Large intestine (tissue), 3 donors: ENCODE results near the gene MCC. TPM values are rescaled to one million over a fixed set of nuclear protein-coding genes. Genes with fewer than 3 reads are reported as not detected.

Experiments
- DNase-seq, 2 donors: peaks; one replicate each; pipeline versions ENCODE4 v3.0.0 to v3.0.0-alpha.2; 2013
- H3K27ac ChIP-seq: one replicate; pipeline ENCODE4 v1.5.1; 2013; ENCODE audit warnings: low read length
- H3K27me3 ChIP-seq: 2 replicates; pipeline ENCODE4 v1.6.1; 2013; ENCODE audit warnings: low read length; ENCODE audit not compliant: control insufficient read depth, insufficient read depth
- H3K36me3 ChIP-seq: 2 replicates; pipeline ENCODE4 v1.6.1; 2013; ENCODE audit warnings: low read length; ENCODE audit not compliant: control insufficient read depth, insufficient read depth
- H3K4me1 ChIP-seq: one replicate; pipeline ENCODE4 v1.6.1; 2013; ENCODE audit warnings: low read length; ENCODE audit not compliant: control insufficient read depth, insufficient read depth
- H3K4me3 ChIP-seq: one replicate; pipeline ENCODE4 v1.5.1; 2013; ENCODE audit warnings: low read length
- H3K9me3 ChIP-seq: one replicate; pipeline ENCODE4 v1.6.1; 2013; ENCODE audit warnings: mild to moderate bottlenecking, low read depth, low read length, moderate library complexity; ENCODE audit not compliant: control insufficient read depth
- WGBS: methylation state at CpG from one replicate; pipeline ENCODE4 v1.1.5; 2013; ENCODE audit warnings: low lambda C conversion rate; ENCODE audit not compliant: insufficient coverage; 5-methylcytosine and 5-hydroxymethylcytosine counted together
- polyA plus RNA-seq: library from polyadenylated mRNA; unstranded; fragments of 120-200 nt; gene quantifications from one replicate; pipeline ENCODE4 v1.2.1, GENCODE V29; 2013

MCC gene
- polyA plus RNA-seq, 1 donor = 5.2 TPM

- Histone ChIP-seq H3K4me3 (no peak overlapping the region), H3K9me3 (no peaks in the 10 kb centered on the region), H3K36me3 (no peaks in the 10 kb centered on the region), H3K27ac (no peak overlapping the region), H3K4me1 (no peaks in the 10 kb centered on the region), H3K27me3 (no peaks in the 10 kb centered on the region)
- DNase-seq = no peak
- no CpG with 5 or more reads among the region's 5 CpGs for WGBS
Observed at GRCh38 chr5:113255579-113256386, 232.5 kb downstream of the MCC start.

DNA sequence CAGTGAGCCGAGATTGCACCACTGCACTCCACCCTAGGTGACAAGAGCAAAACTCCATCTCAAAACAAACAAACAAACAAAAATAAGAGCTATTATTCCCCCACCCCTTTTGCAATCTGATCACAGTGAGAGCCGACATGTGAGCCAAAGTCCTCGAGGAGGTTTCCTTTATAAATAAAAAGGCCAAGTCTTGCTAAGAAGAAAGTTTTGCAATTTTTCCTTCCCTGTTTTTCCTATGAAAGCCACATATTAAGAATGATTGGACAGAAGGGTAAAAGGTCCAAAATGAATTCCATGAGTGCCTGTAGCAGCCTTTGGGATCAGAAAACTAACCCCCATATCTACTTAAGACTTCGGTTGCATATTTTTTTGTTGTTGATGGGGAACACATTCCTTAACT is 233.1 kb downstream of the MCC start:
- no peaks in the 10 kb centered on the region for H3K4me1 ChIP-seq
- no peaks in the 10 kb centered on the region for H3K27me3 ChIP-seq
- no peaks in the 10 kb centered on the region for H3K36me3 ChIP-seq
- no peaks in the 10 kb centered on the region for H3K9me3 ChIP-seq
- 94% methylated on average over 2 of the region's 4 CpGs for WGBS
- no peak overlapping the region for H3K27ac ChIP-seq
- H3K4me3 ChIP-seq = no peak overlapping the region
- DNase-seq = no peak

DNA sequence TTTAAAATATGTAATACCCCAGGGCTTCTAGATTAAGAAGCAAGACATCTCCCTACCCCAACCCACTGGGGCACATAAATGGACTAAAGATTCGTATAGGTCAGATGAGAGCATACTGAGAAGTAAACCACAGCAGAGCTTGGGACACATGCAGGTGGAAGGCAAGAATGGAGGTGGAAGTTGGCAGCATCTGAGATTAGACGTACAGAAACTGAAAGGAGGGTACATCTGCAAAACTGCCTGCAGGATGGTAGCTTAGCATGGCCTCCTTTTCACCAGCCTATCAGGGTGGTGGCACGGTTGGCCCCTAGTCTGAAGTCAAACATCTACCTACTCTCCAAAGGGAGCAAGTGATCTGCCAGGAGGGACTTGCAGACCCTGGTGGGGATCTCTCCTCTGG is 235.2 kb downstream of the MCC start:
- Histone ChIP-seq H3K27me3 (no peaks in the 10 kb centered on the region), H3K36me3 (no peaks in the 10 kb centered on the region), H3K4me3 (no peak overlapping the region), H3K9me3 (no peaks in the 10 kb centered on the region), H3K4me1 (no peaks in the 10 kb centered on the region), H3K27ac (no peak overlapping the region)
- no CpG with 5 or more reads among the region's 3 CpGs for WGBS
- no peak for DNase-seq

DNA sequence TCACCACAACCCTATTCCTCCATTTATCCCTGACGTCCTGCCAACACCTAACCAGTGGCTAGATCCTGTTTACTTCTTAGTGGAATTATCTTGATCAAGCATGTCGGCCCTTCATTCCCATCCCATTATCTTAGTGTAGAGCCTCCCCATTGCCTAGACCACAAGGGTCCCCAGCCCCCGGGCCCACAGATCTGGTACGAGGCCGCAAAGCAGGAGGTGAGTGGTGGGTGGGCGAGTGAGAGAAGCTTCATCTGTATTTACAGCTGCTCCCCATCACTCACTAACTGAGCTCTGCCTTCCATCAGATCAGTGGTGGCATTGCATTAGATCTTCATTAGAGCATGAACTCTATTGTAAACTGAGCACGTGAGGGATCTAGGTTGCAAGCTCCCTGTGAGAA is 236.2 kb downstream of the MCC start:
- H3K27me3 ChIP-seq = no peaks in the 10 kb centered on the region
- DNase-seq = no peak

DNA sequence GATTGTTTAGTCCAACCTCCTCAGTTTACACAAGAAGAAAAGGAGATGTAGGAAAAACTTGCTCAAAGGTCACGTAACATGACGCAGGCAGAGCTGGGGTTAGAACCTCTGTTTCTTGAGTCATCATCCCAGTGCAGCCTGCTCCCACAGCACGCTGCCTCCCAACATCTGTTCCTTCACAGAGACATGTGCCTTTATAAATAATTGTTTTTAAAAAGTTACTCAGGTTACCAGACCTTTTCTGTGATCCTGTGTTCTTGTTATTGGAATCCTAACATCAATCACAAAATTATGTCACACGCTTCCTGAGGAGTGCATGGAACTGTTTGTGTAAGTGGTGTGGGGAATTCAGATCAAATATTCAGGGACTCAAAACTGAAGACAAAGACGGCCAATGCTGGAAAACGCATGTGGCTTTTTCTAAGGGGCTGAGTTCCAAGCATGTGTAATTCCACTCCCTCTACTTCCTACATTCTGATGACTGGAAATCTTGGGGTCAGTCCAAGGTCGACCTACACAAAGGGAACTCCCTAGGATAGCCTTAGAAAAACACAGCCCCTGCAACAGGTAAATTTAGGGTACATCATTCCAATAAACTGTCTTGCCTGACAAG is 237.8 kb downstream of the MCC start:
- no peaks in the 10 kb centered on the region for H3K4me1 ChIP-seq
- H3K36me3 ChIP-seq = no peaks in the 10 kb centered on the region
- H3K4me3 ChIP-seq = no peak overlapping the region
- no CpG with 5 or more reads among the region's 7 CpGs for WGBS
- peak; percentile 17 to 31 for DNase-seq
- H3K27ac ChIP-seq = no peak overlapping the region
- no peaks in the 10 kb centered on the region for H3K9me3 ChIP-seq
- H3K27me3 ChIP-seq = no peaks in the 10 kb centered on the region

More for the DNA sequence above, 236.2 kb downstream of the MCC start:
- 80% methylated on average over 1 of the region's 7 CpGs for WGBS
- Histone ChIP-seq H3K4me3 (no peak overlapping the region), H3K36me3 (no peaks in the 10 kb centered on the region), H3K27ac (no peak overlapping the region), H3K4me1 (no peaks in the 10 kb centered on the region), H3K9me3 (no peaks in the 10 kb centered on the region)

- Histone ChIP-seq H3K4me1 (no peaks in the 10 kb centered on the region), H3K9me3 (no peaks in the 10 kb centered on the region), H3K4me3 (no peak overlapping the region), H3K36me3 (no peaks in the 10 kb centered on the region), H3K27me3 (no peaks in the 10 kb centered on the region), H3K27ac (no peak overlapping the region)
- DNase-seq = no peak
- no CpG with 5 or more reads among the region's 1 CpG for WGBS
Observed at GRCh38 chr5:113249206-113249605, 239.0 kb downstream of the MCC start.

GRCh38 chr5:113246361-113246870 is 241.8 kb downstream of the MCC start:
- H3K27me3 ChIP-seq = no peaks in the 10 kb centered on the region
- H3K27ac ChIP-seq = no peak overlapping the region
- DNase-seq = no peak
- no CpG with 5 or more reads among the region's 5 CpGs for WGBS
- no peaks in the 10 kb centered on the region for H3K4me1 ChIP-seq
- H3K4me3 ChIP-seq = no peak overlapping the region
- no peaks in the 10 kb centered on the region for H3K9me3 ChIP-seq
- H3K36me3 ChIP-seq = no peaks in the 10 kb centered on the region

DNA sequence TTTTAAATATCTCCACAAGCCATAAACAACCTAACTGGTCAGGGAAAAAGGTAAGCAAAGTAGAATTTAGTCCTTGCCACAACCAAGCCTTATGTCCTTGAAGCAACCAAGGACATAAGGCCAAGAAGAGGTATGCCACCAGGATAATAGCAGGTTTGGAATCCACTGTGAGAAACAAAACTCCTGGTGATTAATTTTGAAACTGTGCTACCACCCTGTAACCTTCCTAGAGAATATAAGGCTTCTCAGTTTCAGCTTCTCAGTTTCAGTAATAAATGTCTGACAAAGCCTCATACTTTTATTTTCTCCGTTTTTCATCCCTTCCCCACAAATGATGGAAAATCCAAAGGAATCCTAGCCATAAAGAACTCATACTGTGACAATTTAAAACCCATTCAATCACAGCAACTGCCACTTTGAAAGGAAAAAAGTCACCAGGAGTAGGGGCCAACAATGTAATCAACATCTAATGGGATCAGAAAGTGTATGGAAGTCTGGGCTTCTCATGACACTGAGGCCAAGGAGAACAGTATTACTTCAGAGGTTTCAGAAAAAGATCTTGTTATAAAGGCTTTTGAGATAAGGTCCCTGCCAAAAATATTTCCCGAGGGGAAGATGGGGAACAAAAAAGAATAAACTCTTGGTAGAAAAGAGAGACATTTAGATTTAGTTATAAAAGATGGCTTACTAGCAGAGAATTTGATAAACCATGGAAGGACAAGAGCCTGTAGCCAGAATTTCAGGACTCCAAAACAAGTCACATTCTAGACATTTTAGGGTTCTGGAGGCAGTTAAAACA is 242.6 kb downstream of the MCC start:
- H3K27ac ChIP-seq = no peak overlapping the region
- DNase-seq = no peak

GRCh38 chr5:113244966-113245365 is 243.3 kb downstream of the MCC start:
- no peak for DNase-seq
- no peak overlapping the region for H3K4me3 ChIP-seq
- no peaks in the 10 kb centered on the region for H3K36me3 ChIP-seq
- no peak overlapping the region for H3K27ac ChIP-seq
- H3K4me1 ChIP-seq = no peaks in the 10 kb centered on the region
- no CpG with 5 or more reads among the region's 9 CpGs for WGBS
- no peaks in the 10 kb centered on the region for H3K27me3 ChIP-seq
- H3K9me3 ChIP-seq = no peaks in the 10 kb centered on the region

More for the DNA sequence above, 242.6 kb downstream of the MCC start:
- Histone ChIP-seq H3K9me3 (no peaks in the 10 kb centered on the region), H3K4me1 (no peaks in the 10 kb centered on the region), H3K27me3 (no peaks in the 10 kb centered on the region), H3K4me3 (no peak overlapping the region), H3K36me3 (no peaks in the 10 kb centered on the region)
- WGBS = 63% methylated on average over 1 of the region's 2 CpGs

- Histone ChIP-seq H3K9me3 (no peaks in the 10 kb centered on the region), H3K4me3 (no peak overlapping the region), H3K4me1 (no peaks in the 10 kb centered on the region), H3K36me3 (no peaks in the 10 kb centered on the region), H3K27ac (no peak overlapping the region), H3K27me3 (no peaks in the 10 kb centered on the region)
- no CpG with 5 or more reads among the region's 2 CpGs for WGBS
- no peak for DNase-seq
Observed at GRCh38 chr5:113243349-113243664, 244.9 kb downstream of the MCC start.
